ENCODE results near the gene ZNF43. TPM values are rescaled to one million over a fixed set of nuclear protein-coding genes. Genes with fewer than 3 reads are reported as not detected.
A peak's percentile ranks its signal among the peaks of the same experiment; 100 is the strongest.
"Not testable (repeated sequence)": the region's sequence is repeated elsewhere in the genome, so short reads cannot be mapped to it uniquely, and the experiment has no call there.

Gene ZNF43
- total RNA-seq, 2 donors from 2014 or later, result 60.6 to 72.7 TPM

GRCh38 chr19:21823224-21823623 is 12.8 kb downstream of the ZNF43 start:
- H3K27ac Mint-ChIP-seq, result no peak overlapping the region
- H3K9me3 ChIP-seq (ENCODE audit: control insufficient read depth, low read length), result peaks cover 90% of the 10 kb centered on the region
- DNase-seq, result no peak
- WGBS, 2 experiments (ENCODE audit: insufficient coverage in 1 of 2, insufficient read length in 1 of 2), result 98 to 100% methylated on average over 1 to 4 of the region's 4 CpGs
- H3K9ac ChIP-seq (ENCODE audit: extremely low read depth, low read length, poor library complexity, severe bottlenecking), result no peak overlapping the region
- H3K4me3 ChIP-seq (ENCODE audit: low read length), result no peak overlapping the region
- no peaks in the 10 kb centered on the region for H3K4me1 Mint-ChIP-seq
- peaks cover 22% of the 10 kb centered on the region for H3K9me3 Mint-ChIP-seq
- peaks cover 61% of the 10 kb centered on the region for H3K36me3 Mint-ChIP-seq (ENCODE audit: low read depth)
- H3K27me3 ChIP-seq (ENCODE audit: control insufficient read depth, insufficient read depth, low read length, poor library complexity, severe bottlenecking), result no peaks in the 10 kb centered on the region
- no peak overlapping the region for H3K27ac ChIP-seq (ENCODE audit: low read depth, low read length)
- no peaks in the 10 kb centered on the region for H3K4me1 ChIP-seq (ENCODE audit: control insufficient read depth, insufficient read depth, low read length)
- H3K27me3 Mint-ChIP-seq (ENCODE audit: insufficient read depth), result no peaks in the 10 kb centered on the region
- no peak overlapping the region for H3K4me3 Mint-ChIP-seq
- peaks cover 75% of the 10 kb centered on the region for H3K36me3 ChIP-seq (ENCODE audit: control insufficient read depth, insufficient read depth, low read length)
- TF ChIP-seq CTCF (conservative IDR thresholded peaks at IDR 0.05), result no peak

- WGBS, 2 experiments (ENCODE audit: insufficient coverage in 1 of 2, insufficient read length in 1 of 2), result 94 to 100% methylated on average over 2 to 4 of the region's 4 CpGs
- no peak overlapping the region for H3K9ac ChIP-seq (ENCODE audit: extremely low read depth, low read length, poor library complexity, severe bottlenecking)
- Mint-ChIP-seq H3K4me1 (no peaks in the 10 kb centered on the region), H3K27me3 (ENCODE audit: insufficient read depth) (no peaks in the 10 kb centered on the region), H3K27ac (no peak overlapping the region), H3K36me3 (ENCODE audit: low read depth) (peaks cover 96% of the 10 kb centered on the region), H3K4me3 (no peak overlapping the region), H3K9me3 (peaks cover 91% of the 10 kb centered on the region)
- TF ChIP-seq CTCF (conservative IDR thresholded peaks at IDR 0.05), result no peak
- no peaks in the 10 kb centered on the region for H3K27me3 ChIP-seq (ENCODE audit: control insufficient read depth, insufficient read depth, low read length, poor library complexity, severe bottlenecking)
- no peaks in the 10 kb centered on the region for H3K4me1 ChIP-seq (ENCODE audit: control insufficient read depth, insufficient read depth, low read length)
- H3K36me3 ChIP-seq (ENCODE audit: control insufficient read depth, insufficient read depth, low read length), result peaks cover 97% of the 10 kb centered on the region
- peak overlapping the region; percentile 51 for H3K4me3 ChIP-seq (ENCODE audit: low read length)
- H3K27ac ChIP-seq (ENCODE audit: low read depth, low read length), result no peak overlapping the region
- peaks cover 100% of the 10 kb centered on the region for H3K9me3 ChIP-seq (ENCODE audit: control insufficient read depth, low read length)
- DNase-seq, result no peak
These were observed 23.5 kb downstream of the ZNF43 start for GRCh38 chr19:21812448-21812847.

GRCh38 chr19:21808400-21809000 is 27.5 kb downstream of the ZNF43 start:
- 97 to 100% methylated on average over 2 of the region's 3 CpGs for WGBS, 2 experiments (ENCODE audit: insufficient coverage in 1 of 2, insufficient read length in 1 of 2)
- H3K4me3 Mint-ChIP-seq; H3K4me1 ChIP-seq (ENCODE audit: control insufficient read depth, insufficient read depth, low read length); H3K27ac Mint-ChIP-seq; H3K27ac ChIP-seq (ENCODE audit: low read depth, low read length); H3K9ac ChIP-seq (ENCODE audit: extremely low read depth, low read length, poor library complexity, severe bottlenecking); DNase-seq; H3K4me1 Mint-ChIP-seq; H3K27me3 ChIP-seq (ENCODE audit: control insufficient read depth, insufficient read depth, low read length, poor library complexity, severe bottlenecking); H3K27me3 Mint-ChIP-seq (ENCODE audit: insufficient read depth): not testable (repeated sequence)
- Histone ChIP-seq H3K9me3 (ENCODE audit: control insufficient read depth, low read length) (peaks cover 97% of the 10 kb centered on the region), H3K36me3 (ENCODE audit: control insufficient read depth, insufficient read depth, low read length) (peaks cover 74% of the 10 kb centered on the region), H3K4me3 (ENCODE audit: low read length) (peak overlapping the region; percentile 66)
- Mint-ChIP-seq H3K9me3 (peaks cover 93% of the 10 kb centered on the region), H3K36me3 (ENCODE audit: low read depth) (peaks cover 72% of the 10 kb centered on the region)

Measured in endodermal cell (in vitro differentiated cells).